HG02885 (cell line): ENCODE data around the gene GAB2.
"Not testable (repeated sequence)": the region's sequence is repeated elsewhere in the genome, so short reads cannot be mapped to it uniquely, and the experiment has no call there.

Experiments used
- ATAC-seq: cut with Tn5 transposase; IDR thresholded peaks from one replicate; pipeline ENCODE4 v1.9.1; 2021; ENCODE audit warnings: mild to moderate bottlenecking; ENCODE audit not compliant: unreplicated experiment, poor library complexity

GAB2 gene

GRCh38 chr11:78228467-78228866 lies 189.2 kb downstream of the GAB2 start:
- peak; percentile 70 for ATAC-seq

GRCh38 chr11:78227921-78228320 lies 189.7 kb downstream of the GAB2 start:
- peak; percentile 32 for ATAC-seq

- no peak for ATAC-seq
These were observed 190.6 kb downstream of the GAB2 start for GRCh38 chr11:78226684-78227680.

- no peak for ATAC-seq
These were observed 192.7 kb downstream of the GAB2 start for GRCh38 chr11:78224906-78225420.

GRCh38 chr11:78224506-78224905 lies 193.1 kb downstream of the GAB2 start:
- no peak for ATAC-seq

- peak; percentile 85 for ATAC-seq
These were observed 194.2 kb downstream of the GAB2 start for GRCh38 chr11:78223320-78223954.

- ATAC-seq = not testable (repeated sequence)
These were observed 194.9 kb downstream of the GAB2 start for GRCh38 chr11:78222726-78223125.

- no peak for ATAC-seq
These were observed 196.0 kb downstream of the GAB2 start for GRCh38 chr11:78221396-78222315.

GRCh38 chr11:78220218-78221157 lies 197.1 kb downstream of the GAB2 start:
- ATAC-seq = no peak

- no peak for ATAC-seq
These were observed 198.0 kb downstream of the GAB2 start for GRCh38 chr11:78219493-78220217.

GRCh38 chr11:78218707-78219492 lies 198.7 kb downstream of the GAB2 start:
- ATAC-seq = no peak

- no peak for ATAC-seq
These were observed 199.7 kb downstream of the GAB2 start for GRCh38 chr11:78217650-78218541.

- no peak for ATAC-seq
These were observed 200.9 kb downstream of the GAB2 start for GRCh38 chr11:78216571-78217287.

GRCh38 chr11:78216021-78216420 lies 201.6 kb downstream of the GAB2 start:
- no peak for ATAC-seq

- no peak for ATAC-seq
These were observed 203.1 kb downstream of the GAB2 start for GRCh38 chr11:78214331-78215194.
